Measurements from ENCODE around the gene ATP8A2. TPM values are rescaled to one million over a fixed set of nuclear protein-coding genes. Genes with fewer than 3 reads are reported as not detected.

The ATP8A2 gene
- total and polyA plus RNA-seq, 3 donors from 2014 or later, result 14.2 to 38.3 (median 16.5) TPM

DNA sequence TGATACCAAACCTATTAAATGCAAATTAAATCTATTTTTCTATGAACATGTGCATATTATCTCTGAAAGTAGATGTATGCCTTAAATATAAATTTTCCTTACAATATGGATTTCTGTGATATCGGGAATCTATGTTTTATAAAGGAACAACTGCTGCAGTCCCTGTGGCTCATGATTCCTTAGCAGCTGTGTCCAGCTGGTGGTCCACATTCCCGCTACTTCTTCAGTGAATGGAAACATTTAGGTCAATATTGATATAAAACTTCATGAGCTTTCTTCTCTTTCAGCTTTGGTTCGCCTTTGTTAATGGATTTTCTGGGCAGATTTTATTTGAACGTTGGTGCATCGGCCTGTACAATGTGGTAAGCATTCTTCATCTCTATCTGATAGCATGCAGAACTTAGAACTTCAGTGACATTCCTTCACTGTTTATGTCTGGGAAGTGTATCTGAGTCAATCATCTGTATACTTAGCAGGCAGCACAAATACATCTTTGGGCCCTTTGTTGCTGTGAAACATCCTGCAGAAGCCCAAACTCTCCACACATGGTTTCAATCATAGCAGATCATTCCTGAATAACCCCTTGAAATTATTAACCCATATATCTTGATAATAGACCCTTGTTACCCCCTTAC, 456.2 kb downstream of the ATP8A2 start:
- Histone ChIP-seq H3K27ac (no peak overlapping the region), H3K4me3 (no peak overlapping the region), H3K9me3 (no peaks in the 10 kb centered on the region), H3K27me3 (no peaks in the 10 kb centered on the region), H3K4me1 (no peaks in the 10 kb centered on the region), H3K36me3 (ENCODE audit: low read depth, missing control alignments) (no peaks in the 10 kb centered on the region)
- 56 to 66% methylated on average over 5 of the region's 5 CpGs for WGBS, 2 donors
- TF ChIP-seq POLR2A (IDR thresholded peaks at IDR 0.05), result no peak
- TF ChIP-seq, protein P1, sequence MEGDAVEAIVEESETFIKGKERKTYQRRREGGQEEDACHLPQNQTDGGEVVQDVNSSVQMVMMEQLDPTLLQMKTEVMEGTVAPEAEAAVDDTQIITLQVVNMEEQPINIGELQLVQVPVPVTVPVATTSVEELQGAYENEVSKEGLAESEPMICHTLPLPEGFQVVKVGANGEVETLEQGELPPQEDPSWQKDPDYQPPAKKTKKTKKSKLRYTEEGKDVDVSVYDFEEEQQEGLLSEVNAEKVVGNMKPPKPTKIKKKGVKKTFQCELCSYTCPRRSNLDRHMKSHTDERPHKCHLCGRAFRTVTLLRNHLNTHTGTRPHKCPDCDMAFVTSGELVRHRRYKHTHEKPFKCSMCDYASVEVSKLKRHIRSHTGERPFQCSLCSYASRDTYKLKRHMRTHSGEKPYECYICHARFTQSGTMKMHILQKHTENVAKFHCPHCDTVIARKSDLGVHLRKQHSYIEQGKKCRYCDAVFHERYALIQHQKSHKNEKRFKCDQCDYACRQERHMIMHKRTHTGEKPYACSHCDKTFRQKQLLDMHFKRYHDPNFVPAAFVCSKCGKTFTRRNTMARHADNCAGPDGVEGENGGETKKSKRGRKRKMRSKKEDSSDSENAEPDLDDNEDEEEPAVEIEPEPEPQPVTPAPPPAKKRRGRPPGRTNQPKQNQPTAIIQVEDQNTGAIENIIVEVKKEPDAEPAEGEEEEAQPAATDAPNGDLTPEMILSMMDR (IDR thresholded peaks at IDR 0.05), result no peak
- intact Hi-C loops (cut with DNase I; ENCODE audit: low total_unique reads), result no loop called here
- no peak for DNase-seq

DNA sequence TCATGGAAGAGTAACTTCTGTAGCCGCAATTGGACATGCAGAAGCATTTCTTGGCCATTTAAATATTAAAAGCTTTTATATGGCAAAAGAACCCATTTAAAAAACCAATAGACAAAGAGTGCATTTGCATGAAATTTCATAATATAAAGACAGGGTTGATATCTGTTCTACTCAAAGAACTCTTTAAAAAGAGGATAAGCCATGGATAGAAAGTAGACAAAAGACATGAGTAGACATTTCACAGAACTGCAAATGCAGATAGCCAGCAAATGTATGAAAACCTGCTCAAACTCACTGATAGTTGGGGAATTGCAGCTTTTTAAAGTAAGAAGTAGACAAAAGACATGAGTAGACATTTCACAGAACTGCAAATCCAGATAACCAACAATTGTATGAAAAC, 462.0 kb downstream of the ATP8A2 start:
- 87 to 100% methylated on average over 1 of the region's 1 CpG for WGBS, 2 donors
- intact Hi-C loops (cut with DNase I; ENCODE audit: low total_unique reads), result no loop called here
- no peaks in the 10 kb centered on the region for H3K36me3 ChIP-seq (ENCODE audit: low read depth, missing control alignments)
- no peaks in the 10 kb centered on the region for H3K4me1 ChIP-seq
- no peaks in the 10 kb centered on the region for H3K27me3 ChIP-seq
- DNase-seq, result no peak
- no peak overlapping the region for H3K27ac ChIP-seq
- H3K4me3 ChIP-seq, result no peak overlapping the region
- H3K9me3 ChIP-seq, result no peaks in the 10 kb centered on the region
- TF ChIP-seq, protein P1 (IDR thresholded peaks at IDR 0.05), result no peak
- no peak for TF ChIP-seq POLR2A (IDR thresholded peaks at IDR 0.05)

DNA sequence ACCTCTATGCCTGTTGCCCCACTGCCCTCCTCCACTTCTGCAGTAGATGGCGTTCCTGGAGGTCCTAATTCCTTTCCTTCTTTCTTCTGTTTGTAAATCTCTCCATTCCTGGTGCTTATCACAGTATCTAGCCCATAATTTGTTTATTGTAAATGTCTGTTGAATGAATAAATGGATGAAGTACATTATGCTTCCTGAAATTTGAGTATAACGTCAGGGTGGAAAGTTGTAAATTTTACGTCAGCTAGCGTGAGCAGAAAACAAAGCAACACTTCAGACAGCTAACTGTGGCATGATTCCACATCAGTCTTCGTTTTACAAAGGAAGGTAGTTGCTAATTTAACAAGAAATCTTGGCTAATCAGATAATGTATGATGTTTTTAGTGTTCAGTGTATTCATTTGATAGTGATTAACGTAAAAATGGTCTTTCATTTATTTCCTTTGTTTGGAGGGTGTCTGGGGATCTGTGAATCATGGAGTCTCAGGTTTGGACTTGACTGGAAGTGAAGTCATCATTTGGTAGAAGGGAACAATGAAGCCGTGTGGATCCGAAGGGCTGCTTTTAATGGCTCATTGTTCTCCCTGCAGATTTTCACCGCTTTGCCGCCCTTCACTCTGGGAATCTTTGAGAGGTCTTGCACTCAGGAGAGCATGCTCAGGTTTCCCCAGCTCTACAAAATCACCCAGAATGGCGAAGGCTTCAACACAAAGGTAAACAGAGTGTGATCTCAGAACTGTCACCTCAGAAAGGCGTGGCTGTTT, 465.0 kb downstream of the ATP8A2 start:
- Histone ChIP-seq H3K36me3 (ENCODE audit: low read depth, missing control alignments) (no peaks in the 10 kb centered on the region), H3K4me3 (no peak overlapping the region), H3K9me3 (no peaks in the 10 kb centered on the region), H3K27ac (no peak overlapping the region), H3K4me1 (no peaks in the 10 kb centered on the region), H3K27me3 (no peaks in the 10 kb centered on the region)
- TF ChIP-seq POLR2A (IDR thresholded peaks at IDR 0.05), result no peak
- TF ChIP-seq, protein P1 (IDR thresholded peaks at IDR 0.05), result no peak
- intact Hi-C loops (cut with DNase I; ENCODE audit: low total_unique reads), result no loop called here
- no peak for DNase-seq
- WGBS, 2 donors, result 90 to 94% methylated on average over 11 to 12 of the region's 12 CpGs

DNA sequence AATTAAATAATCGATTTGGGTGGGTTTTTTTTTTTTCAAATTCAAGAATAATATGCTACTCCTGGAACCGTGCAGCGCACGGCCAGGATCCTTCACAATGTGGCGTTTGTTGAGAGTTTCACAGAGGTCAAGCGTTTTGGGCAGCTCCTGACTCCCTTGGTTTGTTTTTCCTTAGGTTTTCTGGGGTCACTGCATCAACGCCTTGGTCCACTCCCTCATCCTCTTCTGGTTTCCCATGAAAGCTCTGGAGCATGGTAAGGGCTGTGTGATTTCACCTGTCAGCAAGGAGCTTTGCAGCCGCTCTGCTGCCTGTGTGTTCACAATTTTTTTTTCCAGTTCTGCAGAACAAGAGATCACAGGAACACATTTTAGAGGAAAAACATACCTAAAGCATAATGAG, 467.6 kb downstream of the ATP8A2 start:
- Histone ChIP-seq H3K9me3 (no peaks in the 10 kb centered on the region), H3K4me1 (no peaks in the 10 kb centered on the region), H3K36me3 (ENCODE audit: low read depth, missing control alignments) (no peaks in the 10 kb centered on the region), H3K27ac (no peak overlapping the region), H3K4me3 (no peak overlapping the region), H3K27me3 (no peaks in the 10 kb centered on the region)
- no peak for TF ChIP-seq POLR2A (IDR thresholded peaks at IDR 0.05)
- TF ChIP-seq, protein P1 (IDR thresholded peaks at IDR 0.05), result no peak
- intact Hi-C loops (cut with DNase I; ENCODE audit: low total_unique reads), result no loop called here
- WGBS, 2 donors, result 90 to 94% methylated on average over 8 of the region's 8 CpGs
- no peak for DNase-seq

All from testis (tissue), 3 donors.